Mucosa of rectum (tissue), 2 donors: ENCODE measurements around the gene PGA3.
"Not testable (repeated sequence)": the region's sequence is repeated elsewhere in the genome, so short reads cannot be mapped to it uniquely, and the experiment has no call there.

Source experiments
- H3K27ac ChIP-seq, 2 donors: one replicate each; pipeline ENCODE4 v1.7.0; 2013; ENCODE audit warnings: inconsistent platforms in 2 of 2, low read depth in 2 of 2, low read length in 2 of 2
- H3K27me3 ChIP-seq, 2 donors: one replicate each; pipeline ENCODE4 v1.7.0; 2013; ENCODE audit warnings: low read length in 2 of 2; ENCODE audit not compliant: control insufficient read depth in 2 of 2, insufficient read depth in 2 of 2
- H3K36me3 ChIP-seq, 2 donors: one replicate each; pipeline ENCODE4 v1.7.0; 2013; ENCODE audit warnings: low read length in 2 of 2; ENCODE audit not compliant: control insufficient read depth in 2 of 2, insufficient read depth in 2 of 2
- H3K4me1 ChIP-seq, 2 donors: one replicate each; pipeline ENCODE4 v1.7.0; 2013; ENCODE audit warnings: low read length in 2 of 2, mild to moderate bottlenecking in 1 of 2; ENCODE audit not compliant: control insufficient read depth in 2 of 2, insufficient read depth in 2 of 2
- H3K4me3 ChIP-seq, 2 donors: one replicate each; pipeline ENCODE4 v1.7.0; 2013; ENCODE audit warnings: low read length in 2 of 2
- H3K9ac ChIP-seq, 2 donors: one replicate each; pipeline ENCODE4 v1.7.0; 2013; ENCODE audit warnings: low read length in 2 of 2, low read depth in 1 of 2, mild to moderate bottlenecking in 1 of 2
- H3K9me3 ChIP-seq, 2 donors: one replicate each; pipeline ENCODE4 v1.7.0; 2013; ENCODE audit warnings: low read length in 2 of 2; ENCODE audit not compliant: control insufficient read depth in 2 of 2
- donor health status: healthy.
- donor health status: Normal muscosa, but diverticular disease.

The PGA3 gene

GRCh38 chr11:61162092-61162941 is 41.0 kb upstream of the PGA3 start:
- no peaks in the 10 kb centered on the region for H3K9me3 ChIP-seq
- peaks cover 21 to 34% of the 10 kb centered on the region in 2 donors for H3K4me1 ChIP-seq
- H3K36me3 ChIP-seq = no peaks in the 10 kb centered on the region
- no peaks in the 10 kb centered on the region for H3K27me3 ChIP-seq
- peak overlapping the region; percentile 72 to 78 for H3K9ac ChIP-seq
- peak overlapping the region; percentile 94 to 96 for H3K27ac ChIP-seq
- peak overlapping the region; percentile 77 to 94 for H3K4me3 ChIP-seq

GRCh38 chr11:61163021-61163420 is 40.3 kb upstream of the PGA3 start:
- Histone ChIP-seq H3K9me3 (no peaks in the 10 kb centered on the region), H3K27me3 (no peaks in the 10 kb centered on the region), H3K9ac (no peak overlapping the region), H3K36me3 (no peaks in the 10 kb centered on the region), H3K4me1 (peaks cover 19 to 28% of the 10 kb centered on the region in 2 donors), H3K27ac (no peak overlapping the region), H3K4me3 (no peak overlapping the region)

- no peak overlapping the region for H3K9ac ChIP-seq
- peaks cover 19 to 23% of the 10 kb centered on the region in 2 donors for H3K4me1 ChIP-seq
- peak overlapping the region in 1 of 2 donors; percentile 33 for H3K27ac ChIP-seq
- H3K27me3 ChIP-seq = no peaks in the 10 kb centered on the region
- no peaks in the 10 kb centered on the region for H3K9me3 ChIP-seq
- H3K36me3 ChIP-seq = no peaks in the 10 kb centered on the region
- H3K4me3 ChIP-seq = no peak overlapping the region
Observed at GRCh38 chr11:61163714-61164605, 39.4 kb upstream of the PGA3 start.

- H3K27ac ChIP-seq = peak overlapping the region; percentile 33 to 48
- H3K9me3 ChIP-seq = no peaks in the 10 kb centered on the region
- peaks cover 18% of the 10 kb centered on the region in 2 donors for H3K4me1 ChIP-seq
- no peaks in the 10 kb centered on the region for H3K36me3 ChIP-seq
- H3K27me3 ChIP-seq = no peaks in the 10 kb centered on the region
- H3K4me3 ChIP-seq = no peak overlapping the region
- H3K9ac ChIP-seq = no peak overlapping the region
Observed at GRCh38 chr11:61164606-61165424, 38.5 kb upstream of the PGA3 start.

GRCh38 chr11:61165785-61166184 is 37.5 kb upstream of the PGA3 start:
- not testable (repeated sequence) for H3K36me3 ChIP-seq, H3K9me3 ChIP-seq, H3K4me3 ChIP-seq, H3K27me3 ChIP-seq, H3K27ac ChIP-seq, H3K9ac ChIP-seq
- peaks cover 10% of the 10 kb centered on the region in 2 donors for H3K4me1 ChIP-seq

GRCh38 chr11:61166331-61166730 is 37.0 kb upstream of the PGA3 start:
- H3K36me3 ChIP-seq, H3K9ac ChIP-seq, H3K4me3 ChIP-seq, H3K9me3 ChIP-seq, H3K27me3 ChIP-seq, H3K27ac ChIP-seq: not testable (repeated sequence)
- H3K4me1 ChIP-seq = peaks cover 8 to 10% of the 10 kb centered on the region in 2 donors

GRCh38 chr11:61168042-61168688 is 35.1 kb upstream of the PGA3 start:
- H3K9ac ChIP-seq = no peak overlapping the region
- H3K27ac ChIP-seq = no peak overlapping the region
- H3K36me3 ChIP-seq = no peaks in the 10 kb centered on the region
- H3K9me3 ChIP-seq = no peaks in the 10 kb centered on the region
- no peak overlapping the region for H3K4me3 ChIP-seq
- no peaks in the 10 kb centered on the region for H3K27me3 ChIP-seq
- peaks cover 3% of the 10 kb centered on the region in 2 donors for H3K4me1 ChIP-seq

- no peaks in the 10 kb centered on the region for H3K9me3 ChIP-seq
- H3K27ac ChIP-seq = no peak overlapping the region
- H3K36me3 ChIP-seq = no peaks in the 10 kb centered on the region
- H3K27me3 ChIP-seq = no peaks in the 10 kb centered on the region
- H3K9ac ChIP-seq = no peak overlapping the region
- peaks cover 3% of the 10 kb centered on the region in 2 donors for H3K4me1 ChIP-seq
- H3K4me3 ChIP-seq = no peak overlapping the region
Observed at GRCh38 chr11:61168800-61169199, 34.5 kb upstream of the PGA3 start.

- H3K27me3 ChIP-seq = no peaks in the 10 kb centered on the region
- H3K4me3 ChIP-seq = no peak overlapping the region
- H3K27ac ChIP-seq = no peak overlapping the region
- H3K9ac ChIP-seq = no peak overlapping the region
- no peaks in the 10 kb centered on the region for H3K9me3 ChIP-seq
- H3K36me3 ChIP-seq = no peaks in the 10 kb centered on the region
- H3K4me1 ChIP-seq = no peaks in the 10 kb centered on the region
Observed at GRCh38 chr11:61170566-61170965, 32.7 kb upstream of the PGA3 start.
